Measurements from ENCODE around the gene ST6GALNAC5. TPM values are rescaled to one million over a fixed set of nuclear protein-coding genes. Genes with fewer than 3 reads are reported as not detected.

ST6GALNAC5 gene
- not detected in 2 replicates for total RNA-seq

DNA sequence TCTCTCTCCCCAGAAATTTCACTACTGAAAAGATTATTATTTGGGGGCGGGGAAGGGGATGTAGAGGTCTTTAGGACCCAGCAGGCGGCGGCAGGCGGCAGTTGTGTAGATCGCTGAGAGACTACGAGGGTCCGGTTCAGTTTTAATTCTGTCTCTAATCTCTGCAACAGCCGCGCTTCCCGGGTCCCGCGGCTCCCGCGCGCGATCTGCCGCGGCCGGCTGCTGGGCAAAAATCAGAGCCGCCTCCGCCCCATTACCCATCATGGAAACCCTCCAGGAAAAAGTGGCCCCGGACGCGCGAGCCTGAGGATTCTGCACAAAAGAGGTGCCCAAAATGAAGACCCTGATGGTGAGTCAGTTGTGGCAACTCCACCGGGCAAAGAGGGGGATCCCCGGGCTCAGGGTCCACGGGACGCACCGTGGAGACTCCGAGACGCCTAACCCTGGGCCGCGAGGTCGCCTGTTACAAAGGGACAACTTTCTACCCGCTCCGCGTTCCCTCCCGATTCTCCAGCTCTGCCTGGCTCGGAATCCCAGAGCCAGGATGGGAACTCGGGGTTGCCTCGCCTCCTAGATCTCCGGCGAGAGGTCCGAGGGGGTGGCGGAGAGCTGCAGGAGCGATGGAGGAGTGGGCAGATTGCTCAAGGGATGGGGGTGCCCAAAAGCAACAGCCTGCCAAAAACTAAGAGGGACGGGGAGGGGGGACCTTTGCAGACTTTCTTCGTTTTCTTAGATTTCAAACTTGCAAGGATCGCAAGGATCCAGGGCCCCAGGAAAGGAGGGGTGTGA lies at the start of gene ST6GALNAC5:
TSS of gene ST6GALNAC5 (plus strand) at position 139 of the 789 bp plus-strand sequence.

Data from dermis lymphatic vessel endothelial cell (primary cell).